WTC11 (cell line): Measurements from ENCODE around the gene NDUFS7. TPM values are rescaled to one million over a fixed set of nuclear protein-coding genes. Genes with fewer than 3 reads are reported as not detected.

Experiments used
- ATAC-seq: fragments of 200-7000 bp; cut with Tn5 transposase; 2 replicates; pipeline ENCODE4 v1.10.0; 2021; ENCODE audit warnings: mild to moderate bottlenecking, moderate library complexity
- CTCF ChIA-PET: fragments of 300-600 bp; sonication (Branson Sonifier 250); formaldehyde crosslinking; loops from one replicate; lab custom pipeline; 2021; ENCODE audit warnings: antibody characterized with exemption; lab: Charles Lee
- POLR2A ChIA-PET: fragments of 350-600 bp; sonication (Branson Sonifier 250); formaldehyde crosslinking; loops from one replicate; lab custom pipeline; 2021; ENCODE audit warnings: antibody characterized with exemption; lab: Charles Lee
- DNase-seq: peaks from one replicate; pipeline ENCODE4 v3.0.0; 2021; ENCODE audit warnings: low spot score
- H3K27ac Mint-ChIP-seq: 2 replicates; pipeline ENCODE4 v1.8.0; 2021; ENCODE audit warnings: mixed read lengths
- H3K27me3 Mint-ChIP-seq: 2 replicates; pipeline ENCODE4 v1.8.0; 2021; ENCODE audit warnings: low read depth, mild to moderate bottlenecking, moderate library complexity, mixed read lengths
- H3K36me3 Mint-ChIP-seq: 2 replicates; pipeline ENCODE4 v1.8.0; 2021; ENCODE audit warnings: mixed read lengths
- H3K4me1 Mint-ChIP-seq: 2 replicates; pipeline ENCODE4 v1.8.0; 2022; ENCODE audit warnings: mixed read lengths
- H3K4me3 Mint-ChIP-seq: 2 replicates; pipeline ENCODE4 v1.8.0; 2021; ENCODE audit warnings: mild to moderate bottlenecking, moderate library complexity, mixed read lengths
- H3K9me3 Mint-ChIP-seq: 2 replicates; pipeline ENCODE4 v1.8.0; 2021; ENCODE audit warnings: mixed read lengths
- ATF1 ChIP-seq: sonication (generic); formaldehyde crosslinking; IDR thresholded peaks from 2 replicates; pipeline ENCODE4 v1.8.1; 2023; ENCODE audit warnings: mild to moderate bottlenecking, moderate library complexity, missing genetic modification reagents
- ESRRA ChIP-seq: sonication (generic); formaldehyde crosslinking; IDR thresholded peaks from 2 replicates; pipeline ENCODE4 v1.8.1; 2022; ENCODE audit warnings: mild to moderate bottlenecking, missing genetic modification reagents, borderline replicate concordance
- KAT7 ChIP-seq: sonication (generic); formaldehyde crosslinking; IDR thresholded peaks from 2 replicates; pipeline ENCODE4 v1.8.1; 2023; ENCODE audit warnings: missing genetic modification reagents, mild to moderate bottlenecking, borderline replicate concordance
- MYBL2 ChIP-seq: sonication (generic); formaldehyde crosslinking; IDR thresholded peaks from 2 replicates; pipeline ENCODE4 v1.8.1; 2023; ENCODE audit warnings: mild to moderate bottlenecking, moderate library complexity, missing genetic modification reagents
- NFYB ChIP-seq: sonication (generic); formaldehyde crosslinking; conservative IDR thresholded peaks from 2 replicates; pipeline ENCODE4 v1.8.0; 2022; ENCODE audit warnings: low read depth, missing genetic modification reagents
- TP53 ChIP-seq: sonication (generic); formaldehyde crosslinking; IDR thresholded peaks from 2 replicates; pipeline ENCODE4 v1.8.1; 2023; ENCODE audit warnings: mild to moderate bottlenecking, missing genetic modification reagents
- ZNF121 ChIP-seq: sonication (generic); formaldehyde crosslinking; IDR thresholded peaks from 2 replicates; pipeline ENCODE4 v1.8.0; 2023; ENCODE audit warnings: missing genetic modification reagents
- ZNF219 ChIP-seq: sonication (generic); formaldehyde crosslinking; IDR thresholded peaks from 2 replicates; pipeline ENCODE4 v1.8.0; 2023; ENCODE audit warnings: missing genetic modification reagents, mild to moderate bottlenecking, borderline replicate concordance
- ZNF232 ChIP-seq: sonication (generic); formaldehyde crosslinking; IDR thresholded peaks from 2 replicates; pipeline ENCODE4 v1.8.0; 2022; ENCODE audit warnings: mild to moderate bottlenecking, missing genetic modification reagents
- ZNF263 ChIP-seq: sonication (generic); formaldehyde crosslinking; IDR thresholded peaks from 2 replicates; pipeline ENCODE4 v1.8.1; 2022; ENCODE audit warnings: low read depth, mild to moderate bottlenecking, moderate library complexity, missing genetic modification reagents
- ZNF317 ChIP-seq: sonication (generic); formaldehyde crosslinking; IDR thresholded peaks from 2 replicates; pipeline ENCODE4 v1.8.1; 2023; ENCODE audit warnings: low read depth, mild to moderate bottlenecking, moderate library complexity, missing genetic modification reagents, borderline replicate concordance
- total RNA-seq: library from RNA; stranded (reverse); gene quantifications from 3 replicates; pipeline ENCODE4 v1.2.3, GENCODE V29; 2021
- TF ChIP-seq, protein P1 (sequence below): sonication (generic); formaldehyde crosslinking; IDR thresholded peaks from 2 replicates; pipeline ENCODE4 v1.8.0; 2023; ENCODE audit warnings: missing genetic modification reagents
- TF ChIP-seq, protein P2 (sequence below): sonication (generic); formaldehyde crosslinking; IDR thresholded peaks from 2 replicates; pipeline ENCODE4 v1.8.0; 2022; ENCODE audit warnings: mild to moderate bottlenecking, missing genetic modification reagents
- TF ChIP-seq, protein P3 (sequence below): fragments of 250-450 bp; sonication (Bioruptor Pico); IDR thresholded peaks from 2 replicates; pipeline ENCODE4 v2.1.2; 2022; ENCODE audit warnings: mild to moderate bottlenecking, moderate library complexity

NDUFS7 gene
- total RNA-seq, 1 experiment from 2014 or later, result 136 TPM

DNA sequence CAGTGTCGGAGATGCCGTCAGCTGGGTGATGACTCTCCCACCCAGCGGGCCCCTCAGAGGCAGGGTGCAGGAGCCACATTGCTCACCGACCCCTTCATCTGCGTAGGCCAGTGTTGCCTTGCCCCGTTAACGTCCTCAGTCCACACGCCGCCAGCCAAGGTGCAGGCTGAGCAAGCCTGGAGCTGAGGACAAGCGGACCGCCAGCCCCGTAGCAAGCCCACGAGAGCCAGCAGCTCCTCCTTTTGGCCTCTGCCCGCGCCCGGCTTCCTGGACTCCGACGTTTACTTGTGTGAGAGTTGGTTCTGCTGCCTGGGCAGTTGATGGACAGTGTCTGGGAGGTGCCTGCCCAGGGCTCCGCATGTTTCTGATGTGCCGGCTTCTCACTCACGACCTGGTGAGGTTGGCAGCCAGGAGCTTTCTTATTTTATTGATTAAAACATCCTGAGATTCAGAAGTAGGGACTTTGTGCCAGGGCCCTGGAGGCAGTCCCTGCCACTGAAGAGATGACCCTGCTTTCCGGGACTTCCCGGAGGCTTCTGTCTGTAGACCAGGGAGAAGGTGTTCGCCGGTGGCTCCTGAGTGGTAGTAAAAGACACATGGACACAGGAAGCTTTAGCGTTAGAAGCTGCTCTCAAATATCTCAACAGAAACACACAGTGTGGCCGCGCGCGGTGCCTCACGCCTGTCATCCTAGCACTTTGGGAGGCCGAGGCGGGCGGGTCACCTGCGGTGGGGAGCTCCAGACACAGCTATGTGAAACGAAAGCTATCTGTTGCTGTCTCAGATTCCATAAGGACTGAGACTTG, 29.5 kb downstream of the NDUFS7 start:
- DNase-seq (no peak), ATAC-seq (no peak)
- no peak for TF ChIP-seq ZNF219 (CRISPR knock-in tag)
- 0 out of 2 replicates have a peak, but pooled peaks have one; percentile 36 for TF ChIP-seq ZNF121 (CRISPR knock-in tag)
- H3K9me3 Mint-ChIP-seq, result no peaks in the 10 kb centered on the region
- H3K4me1 Mint-ChIP-seq, result peaks cover 77% of the 10 kb centered on the region
- H3K4me3 Mint-ChIP-seq, result no peak overlapping the region
- POLR2A ChIA-PET, result interaction anchor here (1.0 kb wide), 1 partner anchor 59 kb away, joined by 3 read pairs; no protein-coding TSS in a partner anchor
- H3K27ac Mint-ChIP-seq, result peak overlapping the region; percentile 85; the same call in 1 of the 2 replicates
- CTCF ChIA-PET, result interaction anchor here (1.2 to 1.3 kb wide), 3 partner anchors 43 to 195 kb away, joined by 3 to 4 read pairs (median 4); no protein-coding TSS in a partner anchor
- H3K27me3 Mint-ChIP-seq, result no peaks in the 10 kb centered on the region
- peaks cover 37% of the 10 kb centered on the region for H3K36me3 Mint-ChIP-seq

DNA sequence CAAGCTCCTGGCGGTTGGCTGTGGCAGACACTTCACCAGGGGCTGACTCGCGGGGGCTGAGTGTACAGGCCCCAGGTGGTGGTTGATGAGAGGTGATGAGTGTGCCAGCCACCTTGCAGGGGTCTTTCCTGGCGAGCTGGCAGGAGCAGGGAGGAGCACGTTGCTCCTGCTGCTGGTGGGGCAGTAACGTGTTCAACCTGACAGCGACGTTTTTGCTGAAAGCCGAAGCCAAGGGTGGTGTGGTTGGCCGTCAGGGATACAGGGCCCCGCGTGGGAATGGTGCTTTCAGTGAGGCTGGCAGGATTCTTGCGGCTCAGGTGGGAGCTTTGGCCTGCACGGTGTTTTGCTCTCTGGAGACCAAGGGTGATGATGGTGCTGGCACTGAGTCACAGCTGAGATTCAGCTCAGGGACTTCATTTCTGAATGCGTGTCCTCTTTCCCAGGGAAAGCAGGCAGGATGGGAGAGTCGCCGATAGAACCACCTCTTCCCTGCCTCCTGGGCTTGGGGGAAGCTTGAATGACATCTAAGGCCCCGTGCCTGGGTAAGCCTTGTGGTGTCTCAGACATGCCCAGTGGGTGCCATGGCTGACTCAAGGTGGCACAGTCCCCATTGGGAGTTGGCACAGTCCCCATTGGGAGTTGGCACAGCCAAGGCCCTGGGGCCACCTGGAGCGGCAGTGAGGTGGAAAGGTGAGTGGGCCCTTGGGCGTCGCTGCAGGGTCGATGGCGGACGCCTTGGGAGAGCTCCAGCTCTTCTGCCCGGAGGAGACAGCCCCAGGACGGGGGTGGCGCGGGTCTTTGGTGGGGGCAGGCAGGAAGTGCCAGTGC, 32.5 kb downstream of the NDUFS7 start:
- TF ChIP-seq, protein P1, sequence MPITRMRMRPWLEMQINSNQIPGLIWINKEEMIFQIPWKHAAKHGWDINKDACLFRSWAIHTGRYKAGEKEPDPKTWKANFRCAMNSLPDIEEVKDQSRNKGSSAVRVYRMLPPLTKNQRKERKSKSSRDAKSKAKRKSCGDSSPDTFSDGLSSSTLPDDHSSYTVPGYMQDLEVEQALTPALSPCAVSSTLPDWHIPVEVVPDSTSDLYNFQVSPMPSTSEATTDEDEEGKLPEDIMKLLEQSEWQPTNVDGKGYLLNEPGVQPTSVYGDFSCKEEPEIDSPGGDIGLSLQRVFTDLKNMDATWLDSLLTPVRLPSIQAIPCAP (CRISPR knock-in tag), result no peak
- TF ChIP-seq, protein P2, sequence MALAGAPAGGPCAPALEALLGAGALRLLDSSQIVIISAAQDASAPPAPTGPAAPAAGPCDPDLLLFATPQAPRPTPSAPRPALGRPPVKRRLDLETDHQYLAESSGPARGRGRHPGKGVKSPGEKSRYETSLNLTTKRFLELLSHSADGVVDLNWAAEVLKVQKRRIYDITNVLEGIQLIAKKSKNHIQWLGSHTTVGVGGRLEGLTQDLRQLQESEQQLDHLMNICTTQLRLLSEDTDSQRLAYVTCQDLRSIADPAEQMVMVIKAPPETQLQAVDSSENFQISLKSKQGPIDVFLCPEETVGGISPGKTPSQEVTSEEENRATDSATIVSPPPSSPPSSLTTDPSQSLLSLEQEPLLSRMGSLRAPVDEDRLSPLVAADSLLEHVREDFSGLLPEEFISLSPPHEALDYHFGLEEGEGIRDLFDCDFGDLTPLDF (CRISPR knock-in tag), result no peak
- no peak for TF ChIP-seq TP53 (CRISPR knock-in tag)
- no peak for TF ChIP-seq ATF1 (CRISPR knock-in tag)
- no peak for TF ChIP-seq ZNF317 (CRISPR knock-in tag)
- no peak for TF ChIP-seq ZNF263
- ChIA-PET POLR2A (interaction anchor here (1.0 kb wide), 1 partner anchor 36 kb away, joined by 3 read pairs; no protein-coding TSS in a partner anchor), CTCF (interaction anchor here (0.6 to 1.5 kb wide), 5 partner anchors 19 to 186 kb away, joined by 3 to 4 read pairs (median 3); no protein-coding TSS in a partner anchor)
- Mint-ChIP-seq H3K27ac (peak overlapping the region; percentile 98), H3K4me3 (peak overlapping the region; percentile 54), H3K27me3 (no peaks in the 10 kb centered on the region), H3K4me1 (peaks cover 54% of the 10 kb centered on the region), H3K9me3 (no peaks in the 10 kb centered on the region), H3K36me3 (peaks cover 39% of the 10 kb centered on the region)
- no peak for DNase-seq
- no peak for ATAC-seq

DNA sequence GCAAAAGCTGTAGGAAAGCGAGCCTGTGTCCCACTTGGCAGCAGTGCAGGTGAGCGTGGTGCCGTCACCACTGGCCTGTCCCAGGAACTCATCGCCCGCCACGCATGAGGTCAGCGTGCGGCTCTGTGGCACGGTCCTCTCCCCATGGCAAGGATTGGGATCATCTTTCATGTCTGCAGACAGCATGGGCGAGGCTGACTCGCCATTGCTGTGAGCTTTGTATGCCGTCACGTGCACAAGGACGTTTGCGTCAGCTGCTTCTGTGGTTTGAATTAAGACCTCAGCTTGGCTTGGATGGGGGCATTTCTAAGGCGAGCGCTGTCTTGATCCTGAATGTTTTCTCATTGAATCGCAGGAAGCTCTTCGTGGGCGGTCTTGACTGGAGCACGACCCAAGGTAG, 33.4 kb downstream of the NDUFS7 start:
- Mint-ChIP-seq H3K27me3 (no peaks in the 10 kb centered on the region), H3K36me3 (peaks cover 42% of the 10 kb centered on the region), H3K4me1 (peaks cover 45% of the 10 kb centered on the region), H3K27ac (peak overlapping the region; percentile 75), H3K9me3 (no peaks in the 10 kb centered on the region), H3K4me3 (no peak overlapping the region)
- DNase-seq (no peak), ATAC-seq (no peak)
- CTCF ChIA-PET, result interaction anchor here (0.8 to 1.4 kb wide), 3 partner anchors 27 to 173 kb away, joined by 3 read pairs; no protein-coding TSS in a partner anchor
- POLR2A ChIA-PET, result no interaction called here
- no peak for TF ChIP-seq MYBL2 (CRISPR knock-in tag)
- TF ChIP-seq NFYB (CRISPR knock-in tag), result no peak
- TF ChIP-seq ZNF232 (CRISPR knock-in tag), result no peak
- TF ChIP-seq KAT7 (CRISPR knock-in tag), result no peak
- no peak for TF ChIP-seq ESRRA (CRISPR knock-in tag)
- TF ChIP-seq, protein P3, sequence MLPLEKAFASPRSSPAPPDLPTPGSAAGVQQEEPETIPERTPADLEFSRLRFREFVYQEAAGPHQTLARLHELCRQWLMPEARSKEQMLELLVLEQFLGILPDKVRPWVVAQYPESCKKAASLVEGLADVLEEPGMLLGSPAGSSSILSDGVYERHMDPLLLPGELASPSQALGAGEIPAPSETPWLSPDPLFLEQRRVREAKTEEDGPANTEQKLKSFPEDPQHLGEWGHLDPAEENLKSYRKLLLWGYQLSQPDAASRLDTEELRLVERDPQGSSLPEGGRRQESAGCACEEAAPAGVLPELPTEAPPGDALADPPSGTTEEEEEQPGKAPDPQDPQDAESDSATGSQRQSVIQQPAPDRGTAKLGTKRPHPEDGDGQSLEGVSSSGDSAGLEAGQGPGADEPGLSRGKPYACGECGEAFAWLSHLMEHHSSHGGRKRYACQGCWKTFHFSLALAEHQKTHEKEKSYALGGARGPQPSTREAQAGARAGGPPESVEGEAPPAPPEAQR (CRISPR knock-in tag), result no peak
